ENCODE results near the gene SUCLG1.

GRCh38 chr2:84450288-84451227, 8.5 kb downstream of the SUCLG1 start:
- TF ChIP-seq CTCF (IDR thresholded peaks at IDR 0.05) (no peak), POLR2A (IDR thresholded peaks at IDR 0.05) (no peak), POLR2AphosphoS5 (IDR thresholded peaks at IDR 0.05; ENCODE audit: insufficient read depth in 1 of 2, low read depth in 1 of 2) (no peak)

Measured in vagina (tissue), 2 donors.